Liver (tissue), 9 donors: ENCODE measurements around the gene DDOST. TPM values are rescaled to one million over a fixed set of nuclear protein-coding genes. Genes with fewer than 3 reads are reported as not detected.
A peak's percentile ranks its signal among the peaks of the same experiment; 100 is the strongest.

Experiments
- DNase-seq: peaks from one replicate; pipeline ENCODE4 v3.0.0-alpha.2; 2017; ENCODE audit warnings: low spot score
- H3K27ac ChIP-seq, 2 donors: one replicate each; pipeline ENCODE4 v1.7.0; 2013; ENCODE audit warnings: inconsistent platforms in 2 of 2, low read length in 2 of 2, control low read depth in 1 of 2, low read depth in 1 of 2, mild to moderate bottlenecking in 1 of 2
- H3K27me3 ChIP-seq, 4 donors: one replicate each; pipeline versions ENCODE4 v1.6.1 to v1.7.0; 2013; ENCODE audit warnings: low read length in 3 of 4, inconsistent platforms in 1 of 4, mild to moderate bottlenecking in 1 of 4, moderate library complexity in 1 of 4; ENCODE audit not compliant: control insufficient read depth in 4 of 4, insufficient read depth in 4 of 4
- H3K36me3 ChIP-seq, 4 donors: one replicate each; pipeline versions ENCODE4 v1.6.1 to v1.7.0; 2013; ENCODE audit warnings: low read length in 3 of 4, mild to moderate bottlenecking in 3 of 4, low read depth in 1 of 4, moderate library complexity in 1 of 4; ENCODE audit not compliant: control insufficient read depth in 4 of 4, insufficient read depth in 3 of 4
- H3K4me1 ChIP-seq, 4 donors: one replicate each; pipeline versions ENCODE4 v1.6.1 to v1.7.0; 2013; ENCODE audit warnings: low read length in 3 of 4, mild to moderate bottlenecking in 3 of 4, moderate library complexity in 1 of 4; ENCODE audit not compliant: control insufficient read depth in 4 of 4, insufficient read depth in 4 of 4
- H3K4me3 ChIP-seq, 3 donors: one replicate each; pipeline versions ENCODE4 v1.6.1 to v1.7.0; 2013; ENCODE audit warnings: low read length in 3 of 3, control low read depth in 1 of 3, low read depth in 1 of 3, mild to moderate bottlenecking in 1 of 3
- H3K9ac ChIP-seq, 2 donors: one replicate each; pipeline ENCODE4 v1.7.0; 2013; ENCODE audit warnings: low read length in 2 of 2, mild to moderate bottlenecking in 2 of 2, moderate library complexity in 2 of 2, control low read depth in 1 of 2, low read depth in 1 of 2
- H3K9me3 ChIP-seq, 4 donors: one replicate each; pipeline versions ENCODE4 v1.6.1 to v1.7.0; 2013; ENCODE audit warnings: low read length in 3 of 4; ENCODE audit not compliant: control insufficient read depth in 4 of 4
- EGR1 ChIP-seq, 2 donors: IDR thresholded peaks; 2 replicates each; pipeline ENCODE4 v1.6.1; 2016 to 2018; ENCODE audit warnings: antibody characterized with exemption in 2 of 2, low read depth in 2 of 2
- FOXA1 ChIP-seq: IDR thresholded peaks from 2 replicates; pipeline ENCODE4 v1.6.1; 2016; ENCODE audit warnings: antibody characterized with exemption
- FOXA2 ChIP-seq: IDR thresholded peaks from 2 replicates; pipeline ENCODE4 v1.6.1; 2016; ENCODE audit warnings: antibody characterized with exemption
- GABPA ChIP-seq, 2 donors: IDR thresholded peaks in 1 of 2; conservative IDR thresholded peaks in 1 of 2; 2 replicates each; pipeline ENCODE4 v1.6.1; 2016; ENCODE audit warnings: antibody characterized with exemption in 2 of 2, mild to moderate bottlenecking in 1 of 2, moderate library complexity in 1 of 2
- HNF4A ChIP-seq, 2 donors: conservative IDR thresholded peaks; 2 replicates each; pipeline ENCODE4 v1.6.1; 2016; ENCODE audit warnings: antibody characterized with exemption in 2 of 2, mild to moderate bottlenecking in 2 of 2
- HNF4G ChIP-seq: IDR thresholded peaks from 2 replicates; pipeline ENCODE4 v1.6.1; 2016; ENCODE audit warnings: antibody characterized with exemption
- JUND ChIP-seq, 2 donors: IDR thresholded peaks; 2 replicates each; pipeline ENCODE4 v1.6.1; 2016; ENCODE audit warnings: antibody characterized with exemption in 2 of 2
- NR2F2 ChIP-seq: IDR thresholded peaks from 2 replicates; pipeline ENCODE4 v1.6.1; 2016; ENCODE audit warnings: antibody characterized with exemption
- RAD21 ChIP-seq, 2 donors: IDR thresholded peaks; 2 replicates each; pipeline ENCODE4 v1.6.1; 2016; ENCODE audit warnings: antibody characterized with exemption in 2 of 2, mild to moderate bottlenecking in 2 of 2
- RXRA ChIP-seq, 2 donors: IDR thresholded peaks; 2 replicates each; pipeline ENCODE4 v1.6.1; 2017 to 2018; ENCODE audit warnings: antibody characterized with exemption in 2 of 2, mild to moderate bottlenecking in 1 of 2
- SP1 ChIP-seq: IDR thresholded peaks from 2 replicates; pipeline ENCODE4 v1.6.1; 2018; ENCODE audit warnings: antibody characterized with exemption, mild to moderate bottlenecking
- TAF1 ChIP-seq: conservative IDR thresholded peaks from 2 replicates; pipeline ENCODE4 v1.6.1; 2016; ENCODE audit warnings: antibody characterized with exemption, mild to moderate bottlenecking
- YY1 ChIP-seq: IDR thresholded peaks from 2 replicates; pipeline ENCODE4 v1.6.1; 2016; ENCODE audit warnings: antibody characterized with exemption, mild to moderate bottlenecking
- WGBS: extraction: QIAGEN DNeasy Blood & Tissue Kit; methylation state at CpG from one replicate; pipeline ENCODE4 v1.1.7; 2013; 5-methylcytosine and 5-hydroxymethylcytosine counted together
- polyA plus RNA-seq, 2 donors: library from polyadenylated mRNA; stranded (reverse) in 1 of 2; unstranded in 1 of 2; fragments of 200-250 nt in 1 of 2; fragments of >200 nt in 1 of 2; fragmentation: Nextera tagmentation in 1 of 2; extraction: Ambion mirVana in 1 of 2; gene quantifications; one replicate each; pipeline versions ENCODE4 v1.2.1 to v1.2.3, GENCODE V29; 2013 to 2015
- total RNA-seq, 2 donors: library from RNA; depleted of rRNA; stranded (reverse); fragments of >200 nt; gene quantifications; one replicate each; pipeline ENCODE4 v1.2.3, GENCODE V29; 2014
- TF ChIP-seq, protein P1 (sequence below): IDR thresholded peaks from 2 replicates; pipeline ENCODE4 v1.6.1; 2016; ENCODE audit warnings: antibody characterized with exemption
- TF ChIP-seq, protein P2 (sequence below): IDR thresholded peaks from 2 replicates; pipeline ENCODE4 v1.6.1; 2016; ENCODE audit warnings: antibody characterized with exemption, mild to moderate bottlenecking
- TF ChIP-seq, protein P3 (sequence below): IDR thresholded peaks from 2 replicates; pipeline ENCODE4 v1.6.1; 2016; ENCODE audit warnings: antibody characterized with exemption
- TF ChIP-seq, protein P4 (sequence below): IDR thresholded peaks from 2 replicates; pipeline ENCODE4 v1.6.1; 2016; ENCODE audit warnings: antibody characterized with exemption
- TF ChIP-seq, protein P5 (sequence below): fragments of 150-350 bp; IDR thresholded peaks from 2 replicates; pipeline ENCODE4 v1.5.1; 2017; ENCODE audit warnings: improper control_type of control experiment, low read depth, low read length; ENCODE audit not compliant: missing input control
- donor health status: healthy.
- donor health status: healthy.
- donor health status: healthy.
- donor health status: healthy.
- donor health status: healthy.

DDOST gene
- total and polyA plus RNA-seq, 4 donors = 70.2 to 193 (median 164) TPM

DNA sequence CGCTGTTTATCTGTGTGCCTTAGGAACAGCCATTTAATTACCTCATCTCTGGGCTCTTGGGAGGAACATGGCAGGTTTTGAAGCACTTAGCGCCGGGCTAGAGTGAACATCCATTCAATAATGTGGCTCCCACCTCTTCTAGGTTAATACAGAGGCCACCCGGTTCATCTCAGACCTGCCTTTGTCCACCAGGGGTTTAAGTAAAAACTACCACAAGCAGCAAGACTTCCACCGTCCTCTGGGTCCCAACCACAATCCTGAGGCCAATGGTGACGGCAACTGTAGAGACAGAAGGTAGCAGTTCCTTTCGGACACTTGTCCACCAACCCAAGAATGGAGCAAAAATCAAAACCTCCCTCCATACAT is 924 bp upstream of the DDOST start:
- H3K4me3 ChIP-seq = peak overlapping the region; percentile 62 to 84 (median 80)
- H3K9me3 ChIP-seq = no peaks in the 10 kb centered on the region
- H3K27ac ChIP-seq = peak overlapping the region; percentile 51 to 68
- H3K27me3 ChIP-seq = no peaks in the 10 kb centered on the region
- TF ChIP-seq, protein P1, sequence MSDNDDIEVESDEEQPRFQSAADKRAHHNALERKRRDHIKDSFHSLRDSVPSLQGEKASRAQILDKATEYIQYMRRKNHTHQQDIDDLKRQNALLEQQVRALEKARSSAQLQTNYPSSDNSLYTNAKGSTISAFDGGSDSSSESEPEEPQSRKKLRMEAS = no peak
- TF ChIP-seq SP1 = no peak
- TF ChIP-seq, protein P2, sequence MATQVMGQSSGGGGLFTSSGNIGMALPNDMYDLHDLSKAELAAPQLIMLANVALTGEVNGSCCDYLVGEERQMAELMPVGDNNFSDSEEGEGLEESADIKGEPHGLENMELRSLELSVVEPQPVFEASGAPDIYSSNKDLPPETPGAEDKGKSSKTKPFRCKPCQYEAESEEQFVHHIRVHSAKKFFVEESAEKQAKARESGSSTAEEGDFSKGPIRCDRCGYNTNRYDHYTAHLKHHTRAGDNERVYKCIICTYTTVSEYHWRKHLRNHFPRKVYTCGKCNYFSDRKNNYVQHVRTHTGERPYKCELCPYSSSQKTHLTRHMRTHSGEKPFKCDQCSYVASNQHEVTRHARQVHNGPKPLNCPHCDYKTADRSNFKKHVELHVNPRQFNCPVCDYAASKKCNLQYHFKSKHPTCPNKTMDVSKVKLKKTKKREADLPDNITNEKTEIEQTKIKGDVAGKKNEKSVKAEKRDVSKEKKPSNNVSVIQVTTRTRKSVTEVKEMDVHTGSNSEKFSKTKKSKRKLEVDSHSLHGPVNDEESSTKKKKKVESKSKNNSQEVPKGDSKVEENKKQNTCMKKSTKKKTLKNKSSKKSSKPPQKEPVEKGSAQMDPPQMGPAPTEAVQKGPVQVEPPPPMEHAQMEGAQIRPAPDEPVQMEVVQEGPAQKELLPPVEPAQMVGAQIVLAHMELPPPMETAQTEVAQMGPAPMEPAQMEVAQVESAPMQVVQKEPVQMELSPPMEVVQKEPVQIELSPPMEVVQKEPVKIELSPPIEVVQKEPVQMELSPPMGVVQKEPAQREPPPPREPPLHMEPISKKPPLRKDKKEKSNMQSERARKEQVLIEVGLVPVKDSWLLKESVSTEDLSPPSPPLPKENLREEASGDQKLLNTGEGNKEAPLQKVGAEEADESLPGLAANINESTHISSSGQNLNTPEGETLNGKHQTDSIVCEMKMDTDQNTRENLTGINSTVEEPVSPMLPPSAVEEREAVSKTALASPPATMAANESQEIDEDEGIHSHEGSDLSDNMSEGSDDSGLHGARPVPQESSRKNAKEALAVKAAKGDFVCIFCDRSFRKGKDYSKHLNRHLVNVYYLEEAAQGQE = no peak
- TF ChIP-seq, protein P3, sequence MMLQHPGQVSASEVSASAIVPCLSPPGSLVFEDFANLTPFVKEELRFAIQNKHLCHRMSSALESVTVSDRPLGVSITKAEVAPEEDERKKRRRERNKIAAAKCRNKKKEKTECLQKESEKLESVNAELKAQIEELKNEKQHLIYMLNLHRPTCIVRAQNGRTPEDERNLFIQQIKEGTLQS = no peak
- TF ChIP-seq, protein P4, sequence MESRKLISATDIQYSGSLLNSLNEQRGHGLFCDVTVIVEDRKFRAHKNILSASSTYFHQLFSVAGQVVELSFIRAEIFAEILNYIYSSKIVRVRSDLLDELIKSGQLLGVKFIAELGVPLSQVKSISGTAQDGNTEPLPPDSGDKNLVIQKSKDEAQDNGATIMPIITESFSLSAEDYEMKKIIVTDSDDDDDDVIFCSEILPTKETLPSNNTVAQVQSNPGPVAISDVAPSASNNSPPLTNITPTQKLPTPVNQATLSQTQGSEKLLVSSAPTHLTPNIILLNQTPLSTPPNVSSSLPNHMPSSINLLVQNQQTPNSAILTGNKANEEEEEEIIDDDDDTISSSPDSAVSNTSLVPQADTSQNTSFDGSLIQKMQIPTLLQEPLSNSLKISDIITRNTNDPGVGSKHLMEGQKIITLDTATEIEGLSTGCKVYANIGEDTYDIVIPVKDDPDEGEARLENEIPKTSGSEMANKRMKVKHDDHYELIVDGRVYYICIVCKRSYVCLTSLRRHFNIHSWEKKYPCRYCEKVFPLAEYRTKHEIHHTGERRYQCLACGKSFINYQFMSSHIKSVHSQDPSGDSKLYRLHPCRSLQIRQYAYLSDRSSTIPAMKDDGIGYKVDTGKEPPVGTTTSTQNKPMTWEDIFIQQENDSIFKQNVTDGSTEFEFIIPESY = no peak
- TF ChIP-seq JUND (IDR thresholded peaks at IDR 0.05) = no peak
- TF ChIP-seq HNF4A (conservative IDR thresholded peaks at IDR 0.05) = no peak
- no peak for TF ChIP-seq HNF4G
- TF ChIP-seq GABPA (IDR thresholded peaks at IDR 0.05 in 1 of 2, conservative IDR thresholded peaks at IDR 0.05 in 1 of 2) = no peak
- TF ChIP-seq YY1 = no peak
- TF ChIP-seq FOXA1 = no peak
- no peak for TF ChIP-seq NR2F2
- TF ChIP-seq RAD21 (IDR thresholded peaks at IDR 0.05) = no peak
- no peak for TF ChIP-seq RXRA (IDR thresholded peaks at IDR 0.05)
- no peak for TF ChIP-seq EGR1 (IDR thresholded peaks at IDR 0.05; ENCODE audit: low read depth in 2 of 2)
- no peak for TF ChIP-seq FOXA2
- TF ChIP-seq TAF1 = no peak
- TF ChIP-seq, protein P5, sequence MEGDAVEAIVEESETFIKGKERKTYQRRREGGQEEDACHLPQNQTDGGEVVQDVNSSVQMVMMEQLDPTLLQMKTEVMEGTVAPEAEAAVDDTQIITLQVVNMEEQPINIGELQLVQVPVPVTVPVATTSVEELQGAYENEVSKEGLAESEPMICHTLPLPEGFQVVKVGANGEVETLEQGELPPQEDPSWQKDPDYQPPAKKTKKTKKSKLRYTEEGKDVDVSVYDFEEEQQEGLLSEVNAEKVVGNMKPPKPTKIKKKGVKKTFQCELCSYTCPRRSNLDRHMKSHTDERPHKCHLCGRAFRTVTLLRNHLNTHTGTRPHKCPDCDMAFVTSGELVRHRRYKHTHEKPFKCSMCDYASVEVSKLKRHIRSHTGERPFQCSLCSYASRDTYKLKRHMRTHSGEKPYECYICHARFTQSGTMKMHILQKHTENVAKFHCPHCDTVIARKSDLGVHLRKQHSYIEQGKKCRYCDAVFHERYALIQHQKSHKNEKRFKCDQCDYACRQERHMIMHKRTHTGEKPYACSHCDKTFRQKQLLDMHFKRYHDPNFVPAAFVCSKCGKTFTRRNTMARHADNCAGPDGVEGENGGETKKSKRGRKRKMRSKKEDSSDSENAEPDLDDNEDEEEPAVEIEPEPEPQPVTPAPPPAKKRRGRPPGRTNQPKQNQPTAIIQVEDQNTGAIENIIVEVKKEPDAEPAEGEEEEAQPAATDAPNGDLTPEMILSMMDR = no peak
- peaks cover 3 to 14% (median 9%) of the 10 kb centered on the region in 4 donors for H3K36me3 ChIP-seq
- WGBS = 63% methylated on average over 7 of the region's 7 CpGs
- H3K9ac ChIP-seq = peak overlapping the region in 1 of 2 donors; percentile 13
- no peak for DNase-seq
- H3K4me1 ChIP-seq = peaks cover 0 to 26% (median 20%) of the 10 kb centered on the region in 4 donors
